ENCODE results near the gene ARHGAP8.

ARHGAP8 gene

DNA sequence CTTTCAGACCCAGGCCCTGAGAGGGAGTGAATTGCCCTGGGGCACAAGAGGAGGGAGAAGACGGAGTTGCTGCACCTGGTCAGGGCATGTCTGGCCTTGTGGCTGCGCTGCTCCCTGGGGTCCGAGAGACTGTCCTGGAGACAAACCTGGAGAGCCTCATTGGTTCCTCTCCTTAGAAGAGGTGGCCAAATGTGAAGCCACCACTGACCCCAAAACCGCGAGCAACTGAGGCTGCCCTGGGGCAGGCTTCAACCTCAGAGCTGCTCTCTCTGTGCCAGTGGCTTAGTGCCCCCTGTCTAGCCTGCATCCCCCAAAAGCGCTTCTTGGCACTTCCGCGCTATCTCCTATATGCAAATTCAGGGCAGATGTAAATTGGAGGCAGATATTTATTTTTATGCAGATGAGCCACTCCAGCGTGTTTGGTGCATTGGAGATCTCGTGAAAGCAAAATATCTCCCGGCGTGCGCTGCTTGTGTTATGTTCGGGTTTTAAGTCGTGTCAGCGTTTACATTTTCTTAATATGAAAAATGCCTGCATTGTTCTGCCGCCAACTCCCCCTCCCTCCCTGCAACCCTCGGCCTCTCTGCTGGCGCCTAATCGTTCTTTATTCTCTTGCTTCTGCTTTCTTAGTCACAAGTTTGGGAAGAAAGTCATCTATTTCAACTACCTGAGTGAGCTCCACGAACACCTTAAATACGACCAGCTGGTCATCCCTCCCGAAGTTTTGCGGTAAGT lies 69.5 kb downstream of the ARHGAP8 start:
- H3K27ac ChIP-seq (ENCODE audit: low read depth, low read length): no peak overlapping the region
- peaks cover 0 to 3% (median 0%) of the 10 kb centered on the region in 5 donors for H3K4me1 ChIP-seq (ENCODE audit: control insufficient read depth in 5 of 5, insufficient read depth in 5 of 5, low read length in 5 of 5)
- H3K9me3 ChIP-seq (ENCODE audit: control insufficient read depth in 5 of 5, low read length in 5 of 5): no peaks in the 10 kb centered on the region
- peaks cover 0 to 14% (median 0%) of the 10 kb centered on the region in 5 donors for H3K36me3 ChIP-seq (ENCODE audit: control insufficient read depth in 5 of 5, insufficient read depth in 5 of 5, low read length in 5 of 5)
- H3K27me3 ChIP-seq (ENCODE audit: control insufficient read depth in 5 of 5, insufficient read depth in 4 of 5, low read length in 5 of 5): peaks cover 0 to 8% (median 5%) of the 10 kb centered on the region in 5 donors
- no peak overlapping the region for H3K4me3 ChIP-seq (ENCODE audit: low read depth in 1 of 5, low read length in 5 of 5)
- no peak overlapping the region for H3K9ac ChIP-seq (ENCODE audit: low read length in 5 of 5)

GRCh38 chr22:44822534-44822933 lies 70.2 kb downstream of the ARHGAP8 start:
- H3K27ac ChIP-seq (ENCODE audit: low read depth, low read length): no peak overlapping the region
- peaks cover 0 to 8% (median 5%) of the 10 kb centered on the region in 5 donors for H3K27me3 ChIP-seq (ENCODE audit: control insufficient read depth in 5 of 5, insufficient read depth in 4 of 5, low read length in 5 of 5)
- H3K9ac ChIP-seq (ENCODE audit: low read length in 5 of 5): no peak overlapping the region
- H3K9me3 ChIP-seq (ENCODE audit: control insufficient read depth in 5 of 5, low read length in 5 of 5): no peaks in the 10 kb centered on the region
- peaks cover 0 to 3% (median 0%) of the 10 kb centered on the region in 5 donors for H3K4me1 ChIP-seq (ENCODE audit: control insufficient read depth in 5 of 5, insufficient read depth in 5 of 5, low read length in 5 of 5)
- H3K36me3 ChIP-seq (ENCODE audit: control insufficient read depth in 5 of 5, insufficient read depth in 5 of 5, low read length in 5 of 5): peaks cover 0 to 14% (median 0%) of the 10 kb centered on the region in 5 donors
- H3K4me3 ChIP-seq (ENCODE audit: low read depth in 1 of 5, low read length in 5 of 5): no peak overlapping the region

GRCh38 chr22:44823396-44823795 lies 71.0 kb downstream of the ARHGAP8 start:
- Histone ChIP-seq H3K27ac (ENCODE audit: low read depth, low read length) (no peak overlapping the region), H3K9ac (ENCODE audit: low read length in 5 of 5) (no peak overlapping the region), H3K27me3 (ENCODE audit: control insufficient read depth in 5 of 5, insufficient read depth in 4 of 5, low read length in 5 of 5) (peaks cover 0 to 8% (median 5%) of the 10 kb centered on the region in 5 donors), H3K9me3 (ENCODE audit: control insufficient read depth in 5 of 5, low read length in 5 of 5) (no peaks in the 10 kb centered on the region), H3K36me3 (ENCODE audit: control insufficient read depth in 5 of 5, insufficient read depth in 5 of 5, low read length in 5 of 5) (peaks cover 0 to 14% (median 0%) of the 10 kb centered on the region in 5 donors), H3K4me3 (ENCODE audit: low read depth in 1 of 5, low read length in 5 of 5) (no peak overlapping the region), H3K4me1 (ENCODE audit: control insufficient read depth in 5 of 5, insufficient read depth in 5 of 5, low read length in 5 of 5) (peaks cover 0 to 3% (median 0%) of the 10 kb centered on the region in 5 donors)

GRCh38 chr22:44823806-44824205 lies 71.4 kb downstream of the ARHGAP8 start:
- Histone ChIP-seq H3K27ac (ENCODE audit: low read depth, low read length) (no peak overlapping the region), H3K9ac (ENCODE audit: low read length in 5 of 5) (no peak overlapping the region), H3K9me3 (ENCODE audit: control insufficient read depth in 5 of 5, low read length in 5 of 5) (no peaks in the 10 kb centered on the region), H3K27me3 (ENCODE audit: control insufficient read depth in 5 of 5, insufficient read depth in 4 of 5, low read length in 5 of 5) (peaks cover 0 to 8% (median 5%) of the 10 kb centered on the region in 5 donors), H3K4me1 (ENCODE audit: control insufficient read depth in 5 of 5, insufficient read depth in 5 of 5, low read length in 5 of 5) (peaks cover 0 to 3% (median 0%) of the 10 kb centered on the region in 5 donors), H3K36me3 (ENCODE audit: control insufficient read depth in 5 of 5, insufficient read depth in 5 of 5, low read length in 5 of 5) (peaks cover 0 to 14% (median 0%) of the 10 kb centered on the region in 5 donors), H3K4me3 (ENCODE audit: low read depth in 1 of 5, low read length in 5 of 5) (no peak overlapping the region)

GRCh38 chr22:44824271-44824670 lies 71.9 kb downstream of the ARHGAP8 start:
- Histone ChIP-seq H3K27me3 (ENCODE audit: control insufficient read depth in 5 of 5, insufficient read depth in 4 of 5, low read length in 5 of 5) (peaks cover 0 to 8% (median 5%) of the 10 kb centered on the region in 5 donors), H3K9ac (ENCODE audit: low read length in 5 of 5) (no peak overlapping the region), H3K27ac (ENCODE audit: low read depth, low read length) (no peak overlapping the region), H3K9me3 (ENCODE audit: control insufficient read depth in 5 of 5, low read length in 5 of 5) (no peaks in the 10 kb centered on the region), H3K36me3 (ENCODE audit: control insufficient read depth in 5 of 5, insufficient read depth in 5 of 5, low read length in 5 of 5) (peaks cover 0 to 14% (median 0%) of the 10 kb centered on the region in 5 donors), H3K4me3 (ENCODE audit: low read depth in 1 of 5, low read length in 5 of 5) (no peak overlapping the region), H3K4me1 (ENCODE audit: control insufficient read depth in 5 of 5, insufficient read depth in 5 of 5, low read length in 5 of 5) (peaks cover 0 to 3% (median 0%) of the 10 kb centered on the region in 5 donors)

DNA sequence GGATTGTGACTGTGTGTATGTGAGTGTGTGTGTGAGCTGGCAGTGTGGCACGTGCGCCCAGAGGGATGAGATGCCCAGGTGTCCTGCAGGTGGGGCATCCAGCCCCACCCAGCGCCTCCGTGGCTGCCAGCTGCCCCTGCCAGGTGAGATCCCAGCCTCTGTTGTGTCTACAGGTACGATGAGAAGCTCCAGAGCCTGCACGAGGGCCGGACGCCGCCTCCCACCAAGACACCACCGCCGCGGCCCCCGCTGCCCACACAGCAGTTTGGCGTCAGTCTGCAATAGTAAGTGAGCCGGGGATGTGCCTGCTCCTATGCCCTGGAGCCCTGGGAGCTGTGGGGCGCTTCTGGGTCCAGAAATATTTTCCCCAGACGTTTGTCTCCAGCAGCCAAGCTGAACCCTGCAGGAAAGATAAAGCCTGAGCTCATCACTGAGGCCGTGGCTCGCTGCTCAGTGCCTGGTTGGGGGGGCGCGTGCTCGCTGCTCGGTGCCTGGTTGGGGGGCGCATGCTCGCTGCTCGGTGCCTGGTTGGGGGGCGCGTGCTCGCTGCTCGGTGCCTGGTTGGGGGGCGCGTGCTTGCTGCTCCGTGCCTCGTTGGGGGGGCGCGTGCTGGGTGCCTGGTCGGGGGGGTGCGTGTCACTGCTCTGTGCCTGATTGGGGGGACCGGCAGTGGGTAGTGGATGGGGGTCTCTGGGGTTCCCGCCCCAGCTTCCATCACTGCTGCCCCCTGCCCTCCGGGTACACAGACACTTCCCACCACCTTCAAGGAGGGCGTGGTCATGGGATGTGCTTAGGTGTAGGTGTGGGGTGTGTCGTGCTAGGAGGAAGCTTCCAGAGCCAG lies 73.2 kb downstream of the ARHGAP8 start:
- Histone ChIP-seq H3K9me3 (ENCODE audit: control insufficient read depth in 5 of 5, low read length in 5 of 5) (no peaks in the 10 kb centered on the region), H3K4me3 (ENCODE audit: low read depth in 1 of 5, low read length in 5 of 5) (no peak overlapping the region)

GRCh38 chr22:44827666-44828190 lies 75.4 kb downstream of the ARHGAP8 start:
- Histone ChIP-seq H3K36me3 (ENCODE audit: control insufficient read depth in 5 of 5, insufficient read depth in 5 of 5, low read length in 5 of 5) (peaks cover 0 to 14% (median 0%) of the 10 kb centered on the region in 5 donors), H3K9ac (ENCODE audit: low read length in 5 of 5) (no peak overlapping the region), H3K27me3 (ENCODE audit: control insufficient read depth in 5 of 5, insufficient read depth in 4 of 5, low read length in 5 of 5) (peaks cover 0 to 3% (median 0%) of the 10 kb centered on the region in 5 donors), H3K4me3 (ENCODE audit: low read depth in 1 of 5, low read length in 5 of 5) (no peak overlapping the region), H3K9me3 (ENCODE audit: control insufficient read depth in 5 of 5, low read length in 5 of 5) (peaks cover 0 to 8% (median 3%) of the 10 kb centered on the region in 5 donors), H3K27ac (ENCODE audit: low read depth, low read length) (no peak overlapping the region), H3K4me1 (ENCODE audit: control insufficient read depth in 5 of 5, insufficient read depth in 5 of 5, low read length in 5 of 5) (no peaks in the 10 kb centered on the region)

More for the DNA sequence above, 73.2 kb downstream of the ARHGAP8 start:
- no peak overlapping the region for H3K27ac ChIP-seq (ENCODE audit: low read depth, low read length)
- peaks cover 0 to 14% (median 0%) of the 10 kb centered on the region in 5 donors for H3K36me3 ChIP-seq (ENCODE audit: control insufficient read depth in 5 of 5, insufficient read depth in 5 of 5, low read length in 5 of 5)
- peaks cover 0 to 2% (median 0%) of the 10 kb centered on the region in 5 donors for H3K4me1 ChIP-seq (ENCODE audit: control insufficient read depth in 5 of 5, insufficient read depth in 5 of 5, low read length in 5 of 5)
- H3K27me3 ChIP-seq (ENCODE audit: control insufficient read depth in 5 of 5, insufficient read depth in 4 of 5, low read length in 5 of 5): peaks cover 0 to 3% (median 1%) of the 10 kb centered on the region in 5 donors
- no peak overlapping the region for H3K9ac ChIP-seq (ENCODE audit: low read length in 5 of 5)

GRCh38 chr22:44828193-44828592 lies 75.8 kb downstream of the ARHGAP8 start:
- Histone ChIP-seq H3K27ac (ENCODE audit: low read depth, low read length) (no peak overlapping the region), H3K9ac (ENCODE audit: low read length in 5 of 5) (no peak overlapping the region)

DNA sequence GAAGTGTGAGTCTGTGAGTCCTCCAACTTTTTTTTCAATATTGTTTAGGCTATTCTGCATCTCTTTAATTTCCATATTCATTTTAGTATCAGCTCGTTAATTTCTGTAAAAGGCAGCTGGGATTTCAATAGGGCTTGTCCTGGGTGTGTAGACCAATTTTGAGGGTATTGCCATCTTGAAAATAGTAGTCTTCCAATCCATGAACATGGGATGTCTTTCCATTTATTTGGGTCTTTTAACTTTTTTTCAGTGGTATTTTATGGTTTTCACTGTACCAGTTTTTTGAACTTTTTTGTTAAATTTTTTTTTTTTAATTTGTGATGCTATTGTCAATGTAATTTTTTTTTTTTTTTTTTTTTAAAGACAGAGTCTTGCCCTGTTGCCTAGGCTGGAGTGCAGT lies 79.5 kb downstream of the ARHGAP8 start:
- Histone ChIP-seq H3K27me3 (ENCODE audit: control insufficient read depth in 5 of 5, insufficient read depth in 4 of 5, low read length in 5 of 5) (no peaks in the 10 kb centered on the region), H3K9me3 (ENCODE audit: control insufficient read depth in 5 of 5, low read length in 5 of 5) (peaks cover 5 to 20% (median 11%) of the 10 kb centered on the region in 5 donors), H3K4me1 (ENCODE audit: control insufficient read depth in 5 of 5, insufficient read depth in 5 of 5, low read length in 5 of 5) (no peaks in the 10 kb centered on the region)

More at GRCh38 chr22:44828193-44828592, 75.8 kb downstream of the ARHGAP8 start:
- H3K27me3 ChIP-seq (ENCODE audit: control insufficient read depth in 5 of 5, insufficient read depth in 4 of 5, low read length in 5 of 5): peaks cover 0 to 2% (median 0%) of the 10 kb centered on the region in 5 donors
- H3K36me3 ChIP-seq (ENCODE audit: control insufficient read depth in 5 of 5, insufficient read depth in 5 of 5, low read length in 5 of 5): peaks cover 0 to 9% (median 0%) of the 10 kb centered on the region in 5 donors
- no peaks in the 10 kb centered on the region for H3K4me1 ChIP-seq (ENCODE audit: control insufficient read depth in 5 of 5, insufficient read depth in 5 of 5, low read length in 5 of 5)
- H3K4me3 ChIP-seq (ENCODE audit: low read depth in 1 of 5, low read length in 5 of 5): no peak overlapping the region
- H3K9me3 ChIP-seq (ENCODE audit: control insufficient read depth in 5 of 5, low read length in 5 of 5): peaks cover 0 to 8% (median 4%) of the 10 kb centered on the region in 5 donors

More for the DNA sequence above, 79.5 kb downstream of the ARHGAP8 start:
- no peak overlapping the region for H3K9ac ChIP-seq (ENCODE audit: low read length in 5 of 5)
- no peak overlapping the region for H3K4me3 ChIP-seq (ENCODE audit: low read depth in 1 of 5, low read length in 5 of 5)
- no peaks in the 10 kb centered on the region for H3K36me3 ChIP-seq (ENCODE audit: control insufficient read depth in 5 of 5, insufficient read depth in 5 of 5, low read length in 5 of 5)
- no peak overlapping the region for H3K27ac ChIP-seq (ENCODE audit: low read depth, low read length)

Data from subcutaneous abdominal adipose tissue (tissue), 5 donors.